HG03457 (cell line): ENCODE results near the gene MTM1.

Source experiments
- ATAC-seq: cut with Tn5 transposase; IDR thresholded peaks from one replicate; pipeline ENCODE4 v1.9.1; 2021; ENCODE audit warnings: moderate number of reproducible peaks; ENCODE audit not compliant: unreplicated experiment

The MTM1 gene

GRCh38 chrX:150599226-150599625, 30.8 kb downstream of the MTM1 start:
- no peak for ATAC-seq

- ATAC-seq, result no peak
Measured at GRCh38 chrX:150602296-150602695, 33.9 kb downstream of the MTM1 start.

- ATAC-seq, result no peak
Measured at GRCh38 chrX:150602743-150603142, 34.3 kb downstream of the MTM1 start.

- ATAC-seq, result no peak
Measured at GRCh38 chrX:150605603-150606002, 37.2 kb downstream of the MTM1 start.

- ATAC-seq, result no peak
Measured at GRCh38 chrX:150607201-150607600, 38.8 kb downstream of the MTM1 start.

GRCh38 chrX:150610043-150610442, 41.6 kb downstream of the MTM1 start:
- no peak for ATAC-seq

- no peak for ATAC-seq
Measured at GRCh38 chrX:150610446-150610845, 42.0 kb downstream of the MTM1 start.

GRCh38 chrX:150615356-150615755, 46.9 kb downstream of the MTM1 start:
- no peak for ATAC-seq

- no peak for ATAC-seq
Measured at GRCh38 chrX:150616179-150616862, 47.9 kb downstream of the MTM1 start.

- ATAC-seq, result no peak
Measured at GRCh38 chrX:150616863-150617198, 48.4 kb downstream of the MTM1 start.

- no peak for ATAC-seq
Measured at GRCh38 chrX:150621652-150622051, 53.2 kb downstream of the MTM1 start.

- ATAC-seq, result no peak
Measured at GRCh38 chrX:150623583-150623982, 55.2 kb downstream of the MTM1 start.

- ATAC-seq, result no peak
Measured at GRCh38 chrX:150625097-150625496, 56.7 kb downstream of the MTM1 start.

- no peak for ATAC-seq
Measured at GRCh38 chrX:150625875-150626274, 57.5 kb downstream of the MTM1 start.

GRCh38 chrX:150627957-150628356, 59.5 kb downstream of the MTM1 start:
- no peak for ATAC-seq

- no peak for ATAC-seq
Measured at GRCh38 chrX:150635952-150636351, 67.5 kb downstream of the MTM1 start.

GRCh38 chrX:150642423-150642822, 74.0 kb downstream of the MTM1 start:
- no peak for ATAC-seq

- ATAC-seq, result no peak
Measured at GRCh38 chrX:150643271-150643670, 74.8 kb downstream of the MTM1 start.

GRCh38 chrX:150643958-150644357, 75.5 kb downstream of the MTM1 start:
- ATAC-seq, result no peak

- ATAC-seq, result no peak
Measured at GRCh38 chrX:150644422-150644821, 76.0 kb downstream of the MTM1 start.

GRCh38 chrX:150647331-150647730, 78.9 kb downstream of the MTM1 start:
- no peak for ATAC-seq

GRCh38 chrX:150648296-150648940, 80.0 kb downstream of the MTM1 start:
- no peak for ATAC-seq
